ENCODE results near the gene BRMS1L. TPM values are rescaled to one million over a fixed set of nuclear protein-coding genes. Genes with fewer than 3 reads are reported as not detected.

Gene BRMS1L
- total RNA-seq, 2 donors from 2014 or later = 4.3 to 5.2 TPM

- Histone ChIP-seq H3K27ac (no peak overlapping the region), H3K9me3 (no peaks in the 10 kb centered on the region), H3K27me3 (no peaks in the 10 kb centered on the region), H3K36me3 (replicated peaks in 1 of 2; ENCODE audit: insufficient read depth in 1 of 2, low read depth in 2 of 2) (no peaks in the 10 kb centered on the region), H3K4me1 (peaks cover 17% of the 10 kb centered on the region), H3K4me3 (no peak overlapping the region)
- no peak for DNase-seq
- intact Hi-C loops (cut with DNase I) = no loop called here
- no peak for TF ChIP-seq POLR2A (IDR thresholded peaks at IDR 0.05)
- TF ChIP-seq, protein P1, sequence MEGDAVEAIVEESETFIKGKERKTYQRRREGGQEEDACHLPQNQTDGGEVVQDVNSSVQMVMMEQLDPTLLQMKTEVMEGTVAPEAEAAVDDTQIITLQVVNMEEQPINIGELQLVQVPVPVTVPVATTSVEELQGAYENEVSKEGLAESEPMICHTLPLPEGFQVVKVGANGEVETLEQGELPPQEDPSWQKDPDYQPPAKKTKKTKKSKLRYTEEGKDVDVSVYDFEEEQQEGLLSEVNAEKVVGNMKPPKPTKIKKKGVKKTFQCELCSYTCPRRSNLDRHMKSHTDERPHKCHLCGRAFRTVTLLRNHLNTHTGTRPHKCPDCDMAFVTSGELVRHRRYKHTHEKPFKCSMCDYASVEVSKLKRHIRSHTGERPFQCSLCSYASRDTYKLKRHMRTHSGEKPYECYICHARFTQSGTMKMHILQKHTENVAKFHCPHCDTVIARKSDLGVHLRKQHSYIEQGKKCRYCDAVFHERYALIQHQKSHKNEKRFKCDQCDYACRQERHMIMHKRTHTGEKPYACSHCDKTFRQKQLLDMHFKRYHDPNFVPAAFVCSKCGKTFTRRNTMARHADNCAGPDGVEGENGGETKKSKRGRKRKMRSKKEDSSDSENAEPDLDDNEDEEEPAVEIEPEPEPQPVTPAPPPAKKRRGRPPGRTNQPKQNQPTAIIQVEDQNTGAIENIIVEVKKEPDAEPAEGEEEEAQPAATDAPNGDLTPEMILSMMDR (IDR thresholded peaks at IDR 0.05) = no peak
- ATAC-seq = no peak
- WGBS, 2 donors = 84 to 85% methylated on average over 4 of the region's 4 CpGs
Measured at GRCh38 chr14:35810963-35811362, 15.2 kb upstream of the BRMS1L start.

DNA sequence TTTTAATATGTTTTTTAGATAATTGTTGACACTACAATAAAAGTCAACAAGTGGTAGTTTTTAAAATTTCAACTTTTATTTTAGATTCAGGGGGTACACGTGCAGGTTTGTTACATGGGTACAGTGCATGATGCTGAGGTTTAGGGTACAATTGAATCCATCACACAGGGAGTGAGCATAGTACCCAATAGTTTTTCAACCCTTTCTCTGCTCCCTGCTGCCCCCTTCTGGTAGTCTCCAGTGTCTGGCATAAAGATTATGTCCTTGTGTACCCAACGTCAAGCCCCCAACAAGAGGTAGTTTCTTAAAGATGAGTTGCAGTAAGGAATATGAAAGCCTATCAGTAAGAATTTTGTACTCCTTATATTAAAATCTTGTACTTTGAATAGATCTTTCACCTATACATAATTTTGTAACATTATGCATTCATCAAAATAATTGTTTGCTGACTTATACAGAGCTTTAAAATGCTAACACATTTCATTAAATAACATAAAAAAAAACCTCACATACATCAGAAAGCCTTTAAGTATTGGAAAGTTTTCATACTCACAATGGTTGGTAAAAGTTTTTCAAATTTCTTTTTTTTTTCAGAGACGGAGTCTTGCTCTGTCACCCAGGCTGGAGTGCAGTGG is 11.7 kb upstream of the BRMS1L start:
- TF ChIP-seq, protein P1 (IDR thresholded peaks at IDR 0.05) = peak; percentile 35 to 63 (median 49)
- no peak for TF ChIP-seq POLR2A (IDR thresholded peaks at IDR 0.05)
- WGBS, 2 donors = 31 to 35% methylated on average over 3 of the region's 3 CpGs
- ATAC-seq (peak; percentile 50), DNase-seq (peak; percentile 59 to 66 (median 62))
- H3K36me3 ChIP-seq (replicated peaks in 1 of 2; ENCODE audit: insufficient read depth in 1 of 2, low read depth in 2 of 2) = no peaks in the 10 kb centered on the region
- intact Hi-C loops (cut with DNase I) = no loop called here
- no peaks in the 10 kb centered on the region for H3K27me3 ChIP-seq
- no peak overlapping the region for H3K4me3 ChIP-seq
- no peaks in the 10 kb centered on the region for H3K9me3 ChIP-seq
- H3K27ac ChIP-seq = no peak overlapping the region
- H3K4me1 ChIP-seq = no peaks in the 10 kb centered on the region

DNA sequence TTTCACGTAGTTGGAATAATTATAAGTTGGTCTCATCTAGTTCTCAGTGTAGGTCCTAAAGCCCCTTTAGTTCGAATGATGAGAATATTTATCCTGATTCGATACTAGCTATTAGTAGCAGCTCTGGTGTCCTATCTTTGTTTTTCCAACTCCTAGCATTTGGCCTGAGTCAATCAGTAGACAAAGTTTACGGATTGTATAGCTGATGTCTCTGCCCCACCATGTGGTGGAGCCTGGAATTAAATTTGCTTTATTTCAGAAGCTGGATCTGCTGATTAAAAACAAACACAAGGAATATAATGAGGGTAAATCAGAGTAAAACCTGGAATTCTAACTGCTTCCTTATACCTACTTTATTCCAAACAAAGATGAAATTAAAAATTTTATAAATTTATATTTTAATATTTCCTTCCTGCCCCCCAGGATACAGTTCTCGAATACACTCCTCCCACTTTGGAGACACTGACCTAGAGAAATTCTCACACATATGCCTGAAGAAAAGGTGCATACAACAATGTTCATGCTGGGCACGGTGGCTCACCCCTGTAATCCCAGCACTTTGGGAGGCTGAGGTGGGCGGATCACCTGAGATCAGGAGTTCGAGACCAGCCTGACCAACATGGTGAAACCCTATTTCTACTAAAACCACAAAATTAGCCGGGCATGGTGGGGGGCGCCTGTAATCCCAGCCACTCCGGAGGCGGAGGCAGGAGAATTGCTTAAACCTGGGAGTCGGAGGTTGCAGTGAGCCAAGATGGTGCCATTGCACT is 7.6 kb upstream of the BRMS1L start:
- Histone ChIP-seq H3K4me1 (no peaks in the 10 kb centered on the region), H3K4me3 (no peak overlapping the region), H3K27me3 (no peaks in the 10 kb centered on the region), H3K27ac (no peak overlapping the region), H3K36me3 (replicated peaks in 1 of 2; ENCODE audit: insufficient read depth in 1 of 2, low read depth in 2 of 2) (no peaks in the 10 kb centered on the region), H3K9me3 (no peaks in the 10 kb centered on the region)
- intact Hi-C loops (cut with DNase I) = no loop called here
- WGBS, 2 donors = 43 to 48% methylated on average over 13 of the region's 13 CpGs
- TF ChIP-seq, protein P1 (IDR thresholded peaks at IDR 0.05) = peak in 6 of 7 experiments; percentile 48 to 78 (median 72)
- no peak for TF ChIP-seq POLR2A (IDR thresholded peaks at IDR 0.05)
- ATAC-seq (peak; percentile 84), DNase-seq (peak; percentile 42 to 61 (median 50))

DNA sequence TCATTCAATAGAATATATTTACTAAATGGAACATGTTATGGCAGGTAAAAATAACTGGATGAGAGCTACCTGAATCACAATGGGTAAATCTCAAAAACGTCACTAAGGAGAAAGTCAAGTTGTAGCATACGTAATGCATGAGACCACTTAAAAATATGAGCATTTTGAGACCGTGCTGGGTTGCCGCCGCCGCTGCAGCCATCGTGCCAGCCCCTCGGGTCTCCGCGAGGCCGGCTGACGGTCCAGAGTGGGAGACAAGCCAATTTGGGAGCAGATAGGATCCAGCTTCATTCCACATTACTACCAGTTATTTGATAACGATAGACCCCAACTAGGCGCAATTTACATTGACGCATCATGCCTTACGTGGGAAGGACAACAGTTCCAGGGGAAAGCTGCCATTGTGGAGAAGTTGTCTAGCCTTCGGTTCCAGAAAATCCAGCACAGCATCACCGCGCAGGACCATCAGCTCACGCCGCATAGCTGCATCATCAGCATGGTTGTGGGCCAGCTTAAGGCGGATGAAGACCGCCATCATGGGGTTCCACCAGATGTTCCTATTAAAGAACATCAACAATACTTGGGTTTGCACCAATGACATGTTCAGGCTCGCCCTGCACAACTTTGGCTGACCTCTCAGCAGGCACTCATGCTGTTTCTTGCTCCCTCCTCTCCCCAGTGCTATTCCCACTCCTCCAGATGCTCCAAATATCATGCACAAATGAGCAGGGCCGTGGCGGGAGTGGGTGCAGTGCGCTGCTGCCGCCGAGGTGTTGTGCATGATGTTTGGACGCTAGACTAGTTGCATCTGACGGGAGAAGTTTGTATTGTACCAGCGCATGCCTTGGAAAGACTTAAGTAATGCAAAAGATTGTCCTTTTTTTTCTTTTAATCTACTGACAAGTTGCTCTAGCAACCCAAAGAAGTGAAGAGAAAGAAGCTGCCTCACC is 6.3 kb upstream of the BRMS1L start:
- intact Hi-C loops (cut with DNase I) = no loop called here
- no peaks in the 10 kb centered on the region for H3K27me3 ChIP-seq
- WGBS, 2 donors = 85% methylated on average over 31 to 32 of the region's 32 CpGs
- H3K4me1 ChIP-seq = no peaks in the 10 kb centered on the region
- no peak overlapping the region for H3K27ac ChIP-seq
- H3K36me3 ChIP-seq (replicated peaks in 1 of 2; ENCODE audit: insufficient read depth in 1 of 2, low read depth in 2 of 2) = no peaks in the 10 kb centered on the region
- H3K9me3 ChIP-seq = no peaks in the 10 kb centered on the region
- no peak for ATAC-seq
- H3K4me3 ChIP-seq = no peak overlapping the region
- no peak for DNase-seq
- TF ChIP-seq, protein P1 (IDR thresholded peaks at IDR 0.05) = no peak
- no peak for TF ChIP-seq POLR2A (IDR thresholded peaks at IDR 0.05)

Measured in body of pancreas (tissue), 4 donors.